ENCODE measurements around the gene SMIM29.
"Not testable (repeated sequence)": the region's sequence is repeated elsewhere in the genome, so short reads cannot be mapped to it uniquely, and the experiment has no call there.

The SMIM29 gene

GRCh38 chr6:34248727-34249468, at the start of gene SMIM29:
TSS of gene SMIM29 (minus strand) at chr6:34249006. CDS start at chr6:34247791, 1,215 bp downstream.
- peak; percentile 95 for DNase-seq (ENCODE audit: low spot score)

DNA sequence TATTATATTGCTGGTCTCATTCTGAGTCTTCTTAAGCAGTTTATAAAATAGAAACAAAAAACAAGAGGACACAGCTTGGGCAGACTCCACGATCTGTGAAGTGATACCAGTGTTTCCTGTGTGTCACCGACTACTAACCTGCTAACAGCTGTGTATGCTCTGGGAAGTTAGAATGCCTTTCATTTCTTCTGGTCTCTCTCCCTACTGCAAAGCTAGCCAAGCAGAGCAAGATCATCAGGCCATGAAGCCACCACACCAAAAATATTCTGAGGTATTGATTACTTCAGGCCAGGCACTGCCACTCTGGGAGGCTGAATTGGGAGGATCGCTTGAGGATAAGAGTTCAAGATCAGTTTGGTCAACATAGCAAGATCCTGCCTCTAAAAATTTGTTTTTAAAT, 46.9 kb upstream of the SMIM29 start:
- no peak for DNase-seq (ENCODE audit: low spot score)

DNA sequence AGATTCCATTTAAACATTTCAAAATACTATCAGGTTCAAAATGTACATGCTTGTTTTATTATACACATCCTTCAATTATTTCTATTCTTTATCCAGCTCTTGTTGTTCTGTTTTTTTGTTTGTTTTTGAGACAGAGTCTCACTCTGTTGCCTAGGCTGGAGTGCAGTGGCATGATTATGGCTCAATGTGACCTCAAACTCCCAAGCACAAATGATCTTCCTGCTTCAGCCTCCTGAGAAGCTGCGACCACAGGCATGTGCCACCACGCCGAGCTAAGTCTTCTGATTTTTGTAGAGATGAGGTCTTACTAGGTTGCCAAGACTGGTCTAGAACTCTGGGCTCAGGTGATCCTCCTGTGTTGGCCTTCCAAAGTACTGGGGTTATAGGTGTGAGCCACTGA, 44.1 kb upstream of the SMIM29 start:
- no peak for DNase-seq (ENCODE audit: low spot score)

DNA sequence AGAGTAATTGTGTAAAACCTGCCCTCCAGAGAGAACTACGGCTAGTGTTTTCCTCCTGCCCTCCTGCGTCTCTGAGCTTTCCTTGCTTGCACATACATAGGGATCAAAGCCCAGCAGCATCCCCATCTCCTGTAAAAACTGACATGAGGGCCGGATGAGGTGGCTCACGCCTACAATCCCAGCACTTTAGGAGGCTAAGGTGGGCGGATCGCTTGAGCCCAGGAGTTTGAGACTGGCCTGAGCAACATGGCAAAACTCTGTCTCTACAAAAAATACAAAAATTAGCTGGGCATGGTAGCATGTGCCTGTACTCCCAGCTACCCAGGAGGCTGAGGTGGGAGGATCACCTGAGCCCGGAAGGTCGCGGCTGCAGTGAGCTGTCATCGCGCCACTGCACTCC, 40.3 kb upstream of the SMIM29 start:
- DNase-seq (ENCODE audit: low spot score), result no peak

DNA sequence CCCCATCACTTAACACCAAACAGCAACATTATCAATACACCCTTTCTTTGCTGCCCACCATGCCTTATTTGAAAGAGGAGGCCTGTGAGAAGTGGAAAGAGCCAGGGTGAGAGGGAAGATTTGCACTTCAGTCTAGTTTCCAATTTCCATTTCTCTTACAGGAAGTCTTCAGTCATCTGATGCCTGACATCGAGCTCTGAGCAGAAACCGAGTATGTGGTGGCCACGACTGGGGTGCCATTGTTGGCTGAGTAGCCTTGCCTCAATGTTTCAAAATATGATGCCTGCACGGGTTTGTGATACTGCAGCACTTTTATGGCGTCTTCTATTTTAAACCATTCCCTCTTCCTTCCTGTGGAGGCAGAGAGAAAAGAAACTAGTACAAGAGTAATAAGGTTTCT, 39.8 kb upstream of the SMIM29 start:
- DNase-seq (ENCODE audit: low spot score), result no peak

GRCh38 chr6:34285448-34286164, 36.8 kb upstream of the SMIM29 start:
- DNase-seq (ENCODE audit: low spot score), result peak; percentile 93

DNA sequence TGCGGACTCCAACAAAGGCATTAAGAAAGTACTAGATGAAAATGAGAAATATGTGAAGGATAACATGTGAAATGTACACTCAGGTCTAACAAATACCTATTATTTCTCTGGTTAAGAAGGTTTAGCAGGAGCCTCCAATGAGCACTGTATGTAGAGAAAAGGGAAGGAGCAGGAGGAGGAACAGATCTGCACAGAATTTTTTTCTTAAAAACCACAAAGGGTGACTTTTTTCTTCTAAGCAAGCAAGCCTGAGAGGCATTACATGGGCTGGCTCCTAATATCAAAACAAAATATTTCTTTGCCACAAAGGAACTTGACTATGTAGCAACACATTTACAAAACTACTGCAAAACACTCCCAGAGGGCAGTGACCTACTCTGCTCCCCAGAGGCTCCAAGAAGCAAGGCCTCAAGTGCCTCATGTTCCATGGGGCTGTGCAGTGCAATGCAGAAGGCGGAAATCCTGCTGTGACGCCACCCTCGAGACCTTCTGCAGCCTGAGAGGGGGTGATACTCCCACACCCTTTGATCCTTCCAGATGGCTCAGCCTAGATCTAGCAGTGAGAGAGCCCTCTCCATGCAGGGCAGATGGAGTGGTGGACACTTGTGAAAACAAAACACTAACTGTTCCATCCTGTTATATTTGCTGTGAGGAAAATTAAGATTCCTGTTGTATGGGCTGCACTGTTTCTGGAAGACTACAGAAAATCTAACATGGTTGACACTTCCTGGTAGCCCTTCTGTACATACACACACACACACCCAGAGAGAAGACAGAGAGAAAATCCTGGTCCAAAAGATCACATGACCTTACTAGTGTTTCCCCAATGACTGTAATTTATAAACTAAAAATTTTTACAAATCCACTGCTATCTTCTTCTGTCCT, 36.0 kb upstream of the SMIM29 start:
- DNase-seq (ENCODE audit: low spot score), result peak; percentile 79

GRCh38 chr6:34281702-34282334, 33.0 kb upstream of the SMIM29 start:
- DNase-seq (ENCODE audit: low spot score), result no peak

DNA sequence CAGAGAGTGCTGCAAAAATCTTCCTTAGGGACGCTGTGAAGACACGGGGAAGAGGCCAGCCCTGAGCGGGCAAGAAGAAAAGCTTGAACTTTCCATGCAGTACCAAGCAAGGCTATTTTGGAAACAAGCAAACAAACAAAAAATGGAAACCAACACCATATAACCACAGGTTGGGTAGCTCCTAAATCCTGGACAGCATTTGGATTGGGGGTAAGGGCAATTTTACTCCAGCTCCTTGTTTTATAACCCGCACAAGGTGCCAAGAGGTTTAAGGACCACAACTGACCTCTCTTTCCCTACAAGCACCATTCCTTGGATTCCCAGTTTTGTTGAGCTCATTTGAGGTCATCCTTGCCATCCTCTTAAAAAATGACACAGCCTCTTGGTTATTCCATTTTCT, 31.4 kb upstream of the SMIM29 start:
- DNase-seq (ENCODE audit: low spot score), result no peak

GRCh38 chr6:34278833-34279232, 30.0 kb upstream of the SMIM29 start:
- DNase-seq (ENCODE audit: low spot score), result no peak

DNA sequence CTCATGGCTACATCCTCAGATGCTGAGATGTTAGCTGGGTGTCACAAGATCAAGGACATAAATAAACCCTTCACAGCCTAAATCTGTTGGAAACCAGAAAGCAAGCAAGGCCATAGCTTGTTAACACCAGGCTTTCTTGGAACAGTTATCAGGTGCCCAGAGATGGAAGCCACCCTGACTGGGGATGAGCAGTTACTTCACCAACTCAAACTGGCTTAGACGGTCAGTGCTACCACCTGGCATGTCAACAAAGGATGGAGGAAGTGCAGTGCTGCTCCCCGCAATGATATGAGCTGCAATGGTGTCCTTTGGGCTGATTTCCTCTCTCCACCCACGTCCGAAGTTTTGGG, 28.9 kb upstream of the SMIM29 start:
- DNase-seq (ENCODE audit: low spot score), result no peak

DNA sequence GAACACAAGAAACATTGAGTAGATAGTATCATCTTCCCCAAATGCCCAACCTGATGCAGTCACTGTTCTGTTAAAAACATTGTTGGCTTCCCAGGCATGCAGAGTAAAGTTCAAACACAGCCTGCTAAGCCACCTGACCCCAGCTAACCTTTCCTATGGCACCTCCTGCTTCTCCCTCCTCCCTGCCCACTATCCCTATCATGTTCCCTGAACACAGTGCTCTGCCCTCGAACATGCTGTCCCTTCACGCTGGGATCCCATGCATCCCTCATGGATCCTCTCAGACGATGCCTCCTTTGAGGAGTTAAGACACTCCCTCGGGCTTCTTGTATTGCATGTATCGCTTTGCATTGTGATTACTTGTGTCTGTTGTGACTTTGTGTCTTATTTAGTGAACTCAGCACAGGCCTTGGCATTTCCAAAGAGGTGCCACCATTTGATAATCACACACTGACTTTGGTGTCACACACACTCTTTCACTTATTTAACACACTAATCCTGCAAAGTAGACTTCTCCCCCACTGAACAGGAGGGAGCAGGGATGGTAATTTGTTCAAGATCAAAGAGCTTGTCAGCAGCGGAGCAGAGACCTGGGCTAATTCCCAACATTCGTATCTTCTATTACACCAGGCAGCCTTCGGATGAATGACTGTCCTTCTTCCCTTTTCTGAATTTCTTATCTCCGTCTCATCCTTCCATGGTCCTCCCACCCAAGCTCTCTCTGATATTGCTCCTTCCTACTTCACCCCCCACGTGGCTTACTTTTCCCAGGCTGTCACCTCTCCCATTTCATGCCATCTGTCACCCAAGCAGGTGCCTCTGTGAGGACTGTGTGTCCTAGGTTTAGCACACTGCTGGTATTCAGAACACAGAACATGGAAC, 28.3 kb upstream of the SMIM29 start:
- DNase-seq (ENCODE audit: low spot score), result no peak

DNA sequence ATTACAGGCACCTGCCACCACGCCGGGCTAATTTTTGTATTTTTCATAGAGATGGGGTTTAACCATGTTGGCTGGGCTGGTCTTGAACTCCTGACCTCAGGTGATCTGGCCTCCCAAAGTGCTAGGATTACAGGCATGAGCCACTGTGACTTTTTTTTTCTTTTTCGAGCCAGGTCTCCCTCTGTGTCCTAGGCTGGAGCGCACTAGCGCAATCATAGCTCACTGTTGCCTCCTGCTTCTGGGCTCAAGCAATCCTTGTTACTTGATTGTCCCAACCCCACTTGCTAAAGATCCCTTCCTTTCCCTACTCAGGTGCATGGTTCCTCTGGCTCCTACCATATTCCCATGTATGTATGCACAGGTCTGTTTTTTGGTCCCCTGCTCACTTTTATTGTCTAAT, 27.4 kb upstream of the SMIM29 start:
- DNase-seq (ENCODE audit: low spot score), result no peak

DNA sequence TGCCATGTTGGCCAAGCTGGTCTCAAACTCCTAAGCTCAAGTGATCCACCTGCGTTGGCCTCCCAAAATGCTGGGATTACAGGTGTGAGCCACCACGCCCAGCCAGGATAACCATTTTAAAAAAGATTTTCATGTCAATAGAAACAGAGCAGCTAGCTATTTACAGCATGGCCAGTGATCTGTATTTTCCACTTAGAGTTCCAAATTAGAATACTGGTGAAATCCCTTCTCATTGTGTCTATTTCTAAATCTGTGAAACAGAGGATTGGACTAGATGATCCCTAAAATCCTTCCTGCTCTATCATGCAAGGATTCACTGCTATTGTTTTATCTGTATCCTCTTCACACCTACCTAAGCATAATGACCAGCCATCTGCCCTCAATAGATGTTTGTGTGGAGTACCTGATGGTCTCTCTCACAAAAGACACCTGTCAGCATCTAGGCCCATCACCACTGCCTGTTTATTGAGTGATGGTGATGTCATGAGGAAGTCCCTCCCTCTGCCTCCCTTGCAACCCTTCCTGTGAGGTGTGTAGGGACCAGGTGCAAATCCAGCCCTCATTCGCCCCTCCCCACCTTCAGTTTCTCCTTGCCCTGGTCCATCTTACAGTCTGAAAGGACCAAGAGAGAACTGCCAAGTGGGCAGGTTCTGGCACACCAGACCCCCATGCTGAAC, 26.5 kb upstream of the SMIM29 start:
- DNase-seq (ENCODE audit: low spot score), result no peak

DNA sequence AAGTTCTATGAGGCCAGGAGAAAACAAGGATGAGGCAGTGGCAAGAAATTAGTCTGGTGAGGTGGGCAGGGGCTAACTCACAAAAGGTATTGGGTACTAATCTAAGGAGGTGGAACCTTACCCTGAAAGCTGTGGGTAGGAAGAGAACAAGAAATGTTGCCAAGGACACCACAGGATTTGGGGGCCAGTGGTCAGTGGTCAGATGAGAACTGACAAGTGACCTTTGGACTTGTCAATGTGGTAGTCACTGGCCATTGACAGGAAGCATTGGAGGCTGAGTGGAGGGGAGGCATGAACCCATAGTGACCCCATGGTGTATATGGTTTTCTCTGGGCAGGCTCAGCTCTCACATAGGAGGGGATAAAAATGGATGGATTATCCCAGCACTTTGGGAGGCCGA, 25.3 kb upstream of the SMIM29 start:
- DNase-seq (ENCODE audit: low spot score), result no peak

GRCh38 chr6:34273242-34273805, 24.5 kb upstream of the SMIM29 start:
- no peak for DNase-seq (ENCODE audit: low spot score)

DNA sequence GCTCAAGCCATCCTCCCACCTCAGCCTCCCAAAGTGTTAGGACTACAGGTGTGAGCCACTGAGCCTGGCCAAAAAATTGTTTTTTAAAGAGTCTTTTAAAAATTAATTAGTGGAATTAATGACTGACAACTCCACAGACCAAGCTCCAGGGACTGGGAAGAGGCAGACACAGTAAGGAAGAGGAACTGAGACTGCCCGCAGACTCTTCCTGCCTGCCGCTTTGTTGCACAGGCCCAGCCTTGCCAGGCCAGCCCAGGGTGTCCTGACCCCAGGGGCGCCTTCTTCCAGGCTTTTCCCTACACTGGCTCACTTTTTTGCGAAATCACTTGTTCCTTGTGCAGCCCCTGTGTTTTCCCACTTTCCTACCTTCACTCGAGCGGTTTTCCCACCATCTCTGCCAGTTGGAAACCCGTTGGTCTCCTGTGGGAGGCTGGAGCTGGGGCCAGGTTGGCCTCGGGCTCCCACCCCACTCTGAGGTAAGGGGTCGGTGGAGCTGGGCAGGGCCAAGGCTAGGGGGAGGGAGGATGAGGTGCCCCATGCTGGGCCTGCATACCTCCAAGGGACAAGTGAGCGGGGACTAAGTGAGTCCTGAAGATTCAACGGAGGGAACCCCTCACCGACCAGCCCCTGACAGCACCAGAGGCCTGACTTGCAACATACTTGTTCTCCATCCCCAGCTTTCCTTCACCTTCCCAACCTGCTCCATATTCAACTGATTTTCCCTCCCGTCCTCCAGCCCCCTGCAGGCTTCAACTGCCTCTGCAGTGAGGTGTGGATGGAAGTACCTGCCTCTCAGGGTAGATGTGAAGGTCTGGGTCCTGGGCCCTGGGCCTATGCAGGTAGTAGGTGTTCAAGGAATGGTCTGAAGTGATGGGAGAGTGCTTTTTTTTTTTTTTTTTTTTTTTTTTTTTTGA, 23.5 kb upstream of the SMIM29 start:
- DNase-seq (ENCODE audit: low spot score), result no peak

- DNase-seq (ENCODE audit: low spot score), result not testable (repeated sequence)
Observed at GRCh38 chr6:34269658-34270341, 21.0 kb upstream of the SMIM29 start.

DNA sequence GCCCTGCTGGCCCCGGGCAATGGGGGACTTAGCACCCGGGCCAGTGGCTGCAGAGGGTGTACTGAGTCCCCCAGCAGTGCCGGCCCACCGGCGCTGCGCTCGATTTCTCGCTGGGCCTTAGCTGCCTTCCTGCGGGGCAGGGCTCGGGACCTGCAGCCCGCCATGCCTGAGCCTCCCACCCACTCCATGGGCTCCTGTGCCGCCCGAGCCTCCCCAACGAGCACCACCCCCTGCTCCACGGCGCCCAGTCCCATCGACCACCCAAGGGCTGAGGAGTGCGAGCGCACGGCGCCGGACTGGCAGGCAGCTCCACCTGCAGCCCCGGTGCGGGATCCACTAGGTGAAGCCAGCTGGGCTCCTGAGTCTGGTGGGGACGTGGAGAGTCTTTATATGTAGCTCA, 20.3 kb upstream of the SMIM29 start:
- not testable (repeated sequence) for DNase-seq (ENCODE audit: low spot score)
